HepG2 (cell line): ENCODE measurements around the gene NFS1. TPM values are rescaled to one million over a fixed set of nuclear protein-coding genes. Genes with fewer than 3 reads are reported as not detected.

ENCODE experiments used
- MEF2D ChIP-seq: sonication (generic); formaldehyde crosslinking; IDR thresholded peaks from 2 replicates; pipeline ENCODE4 v1.5.1; 2020; ENCODE audit warnings: mild to moderate bottlenecking, missing genetic modification reagents
- POLR2G ChIP-seq: fragments of 200-400 bp; formaldehyde crosslinking; IDR thresholded peaks from 2 replicates; pipeline ENCODE4 v1.6.1; 2018; ENCODE audit warnings: mild to moderate bottlenecking, low read depth, low read length, moderate library complexity
- PPARG ChIP-seq: conservative IDR thresholded peaks from 2 replicates; pipeline ENCODE4 v1.6.1; 2016; ENCODE audit warnings: missing biosample characterization, missing genetic modification reagents
- ZNF33A ChIP-seq: sonication (generic); formaldehyde crosslinking; IDR thresholded peaks from 2 replicates; pipeline ENCODE4 v1.5.1; 2020; ENCODE audit warnings: missing genetic modification reagents, mild to moderate bottlenecking, moderate library complexity, borderline replicate concordance
- ZNF367 ChIP-seq: sonication (generic); formaldehyde crosslinking; IDR thresholded peaks from 2 replicates; pipeline ENCODE4 v1.4.0; 2020; ENCODE audit warnings: missing genetic modification reagents, borderline replicate concordance
- ZNF431 ChIP-seq: sonication (generic); formaldehyde crosslinking; IDR thresholded peaks from 2 replicates; pipeline ENCODE4 v1.9.0; 2022; ENCODE audit warnings: missing genetic modification reagents, low read depth, mild to moderate bottlenecking, borderline replicate concordance
- ZNF446 ChIP-seq: sonication (generic); formaldehyde crosslinking; IDR thresholded peaks from 2 replicates; pipeline ENCODE4 v1.5.0; 2020; ENCODE audit warnings: mild to moderate bottlenecking, missing genetic modification reagents
- ZNF768 ChIP-seq: sonication (generic); formaldehyde crosslinking; IDR thresholded peaks from 2 replicates; pipeline ENCODE4 v1.4.0; 2020; ENCODE audit warnings: missing genetic modification reagents
- ZNF777 ChIP-seq: sonication (generic); formaldehyde crosslinking; IDR thresholded peaks from 2 replicates; pipeline ENCODE4 v1.4.0; 2020; ENCODE audit warnings: missing genetic modification reagents
- ZSCAN21 ChIP-seq: sonication (generic); formaldehyde crosslinking; IDR thresholded peaks from 2 replicates; pipeline ENCODE4 v1.8.0; 2022; ENCODE audit warnings: mild to moderate bottlenecking, missing genetic modification reagents, moderate library complexity, borderline replicate concordance
- polyA plus RNA-seq, 8 experiments: library from polyadenylated mRNA; depleted of rRNA in 3 of 8; stranded (reverse) in 7 of 8; unstranded in 1 of 8; fragments of >200 nt; fragmentation: Illumina TruSeq in 4 of 8; extraction: Trizol in 4 of 8; gene quantifications; 2 replicates each; pipeline versions ENCODE4 v1.2.1 to v1.2.3, GENCODE V29; 2011 to 2016; ENCODE audit warnings: low read depth in 4 of 8, missing spikeins in 1 of 8, mixed read lengths in 1 of 8; ENCODE audit not compliant: insufficient read depth in 1 of 8
- total RNA-seq, 5 experiments: library from RNA; depleted of rRNA; stranded (reverse); fragments of >200 nt; fragmentation: Illumina TruSeq; extraction: Trizol; gene quantifications; 2 replicates each; pipeline ENCODE4 v1.2.3, GENCODE V29; 2016; ENCODE audit warnings: low read depth in 1 of 5
- TF ChIP-seq, protein P1 (sequence below): sonication (generic); formaldehyde crosslinking; conservative IDR thresholded peaks from 2 replicates; pipeline ENCODE4 v1.5.0; 2020; ENCODE audit warnings: missing genetic modification reagents
- TF ChIP-seq, protein P2 (sequence below): sonication (generic); formaldehyde crosslinking; IDR thresholded peaks from 2 replicates; pipeline ENCODE4 v1.4.0; 2020; ENCODE audit warnings: mild to moderate bottlenecking, missing genetic modification reagents
- TF ChIP-seq, protein P3 (sequence below): sonication (generic); formaldehyde crosslinking; IDR thresholded peaks from 2 replicates; pipeline ENCODE4 v1.5.0; 2020; ENCODE audit warnings: mild to moderate bottlenecking, missing genetic modification reagents
- TF ChIP-seq, protein P4 (sequence below): sonication (generic); formaldehyde crosslinking; IDR thresholded peaks from 2 replicates; pipeline ENCODE4 v1.9.0; 2021; ENCODE audit warnings: missing genetic modification reagents, mild to moderate bottlenecking, borderline replicate concordance
- TF ChIP-seq, protein P5 (sequence below): sonication (generic); formaldehyde crosslinking; conservative IDR thresholded peaks from 2 replicates; pipeline ENCODE4 v1.4.0; 2020; ENCODE audit warnings: missing genetic modification reagents
- TF ChIP-seq, protein P6 (sequence below): fragments of 450-650 bp; IDR thresholded peaks from 2 replicates; pipeline ENCODE4 v1.6.1; 2017

Gene NFS1
- total and polyA plus RNA-seq, 2 of the 13 experiments (the other 11 are each of a cell fraction or from before 2014, with no cell fraction given) = 65.9 to 88.1 TPM

DNA sequence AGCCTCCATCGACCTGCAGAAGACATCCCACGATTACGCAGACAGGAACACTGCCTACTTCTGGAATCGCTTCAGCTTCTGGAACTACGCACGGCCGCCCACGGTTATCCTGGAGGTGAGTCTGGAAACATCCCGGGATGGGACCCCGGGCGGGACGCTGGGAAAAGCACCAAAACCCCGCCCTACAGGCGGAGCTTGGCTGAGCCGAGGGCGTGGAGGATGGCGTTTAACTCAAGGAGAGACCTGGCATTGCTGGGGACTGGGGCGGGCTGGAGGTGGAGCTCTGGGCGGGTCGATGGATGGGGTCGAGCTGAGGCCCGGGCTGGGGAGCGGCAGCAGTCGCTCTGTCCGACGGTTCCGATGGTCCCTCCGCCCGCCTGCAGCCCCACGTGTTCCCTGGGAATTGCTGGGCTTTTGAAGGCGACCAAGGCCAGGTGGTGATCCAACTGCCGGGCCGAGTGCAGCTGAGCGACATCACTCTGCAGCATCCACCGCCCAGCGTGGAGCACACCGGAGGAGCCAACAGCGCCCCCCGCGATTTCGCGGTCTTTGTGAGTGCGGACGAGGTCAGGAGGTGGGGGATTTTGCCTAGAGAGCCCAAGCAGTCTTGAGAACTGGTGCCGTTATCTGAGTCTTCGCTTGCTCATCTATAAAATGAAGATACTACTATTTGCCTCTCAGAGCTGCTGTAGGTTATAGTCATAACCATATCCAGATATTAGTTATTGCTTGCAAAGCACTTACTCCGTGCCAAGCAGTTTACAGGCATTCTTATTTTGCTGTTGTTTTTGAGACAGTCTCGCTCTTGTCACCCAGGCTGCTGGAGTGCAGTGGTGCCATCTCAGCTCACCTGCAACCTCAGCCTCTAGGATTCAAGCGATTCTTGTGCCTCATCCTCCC, 79.7 kb downstream of the NFS1 start (continued):
- peak; percentile 74; the same call in 1 of the 2 replicates for TF ChIP-seq ZNF446 (CRISPR knock-in tag)
- TF ChIP-seq, protein P1, sequence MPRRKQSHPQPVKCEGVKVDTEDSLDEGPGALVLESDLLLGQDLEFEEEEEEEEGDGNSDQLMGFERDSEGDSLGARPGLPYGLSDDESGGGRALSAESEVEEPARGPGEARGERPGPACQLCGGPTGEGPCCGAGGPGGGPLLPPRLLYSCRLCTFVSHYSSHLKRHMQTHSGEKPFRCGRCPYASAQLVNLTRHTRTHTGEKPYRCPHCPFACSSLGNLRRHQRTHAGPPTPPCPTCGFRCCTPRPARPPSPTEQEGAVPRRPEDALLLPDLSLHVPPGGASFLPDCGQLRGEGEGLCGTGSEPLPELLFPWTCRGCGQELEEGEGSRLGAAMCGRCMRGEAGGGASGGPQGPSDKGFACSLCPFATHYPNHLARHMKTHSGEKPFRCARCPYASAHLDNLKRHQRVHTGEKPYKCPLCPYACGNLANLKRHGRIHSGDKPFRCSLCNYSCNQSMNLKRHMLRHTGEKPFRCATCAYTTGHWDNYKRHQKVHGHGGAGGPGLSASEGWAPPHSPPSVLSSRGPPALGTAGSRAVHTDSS (CRISPR knock-in tag) = no peak
- TF ChIP-seq ZNF33A (CRISPR knock-in tag) = no peak
- TF ChIP-seq, protein P2, sequence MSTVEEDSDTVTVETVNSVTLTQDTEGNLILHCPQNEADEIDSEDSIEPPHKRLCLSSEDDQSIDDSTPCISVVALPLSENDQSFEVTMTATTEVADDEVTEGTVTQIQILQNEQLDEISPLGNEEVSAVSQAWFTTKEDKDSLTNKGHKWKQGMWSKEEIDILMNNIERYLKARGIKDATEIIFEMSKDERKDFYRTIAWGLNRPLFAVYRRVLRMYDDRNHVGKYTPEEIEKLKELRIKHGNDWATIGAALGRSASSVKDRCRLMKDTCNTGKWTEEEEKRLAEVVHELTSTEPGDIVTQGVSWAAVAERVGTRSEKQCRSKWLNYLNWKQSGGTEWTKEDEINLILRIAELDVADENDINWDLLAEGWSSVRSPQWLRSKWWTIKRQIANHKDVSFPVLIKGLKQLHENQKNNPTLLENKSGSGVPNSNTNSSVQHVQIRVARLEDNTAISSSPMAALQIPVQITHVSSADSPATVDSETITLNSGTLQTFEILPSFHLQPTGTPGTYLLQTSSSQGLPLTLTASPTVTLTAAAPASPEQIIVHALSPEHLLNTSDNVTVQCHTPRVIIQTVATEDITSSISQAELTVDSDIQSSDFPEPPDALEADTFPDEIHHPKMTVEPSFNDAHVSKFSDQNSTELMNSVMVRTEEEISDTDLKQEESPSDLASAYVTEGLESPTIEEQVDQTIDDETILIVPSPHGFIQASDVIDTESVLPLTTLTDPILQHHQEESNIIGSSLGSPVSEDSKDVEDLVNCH = no peak
- TF ChIP-seq ZNF768 (CRISPR knock-in tag) = peak; percentile 86
- TF ChIP-seq PPARG (CRISPR knock-in tag) = peak; percentile 58; the same call in 1 of the 2 replicates
- TF ChIP-seq, protein P3, sequence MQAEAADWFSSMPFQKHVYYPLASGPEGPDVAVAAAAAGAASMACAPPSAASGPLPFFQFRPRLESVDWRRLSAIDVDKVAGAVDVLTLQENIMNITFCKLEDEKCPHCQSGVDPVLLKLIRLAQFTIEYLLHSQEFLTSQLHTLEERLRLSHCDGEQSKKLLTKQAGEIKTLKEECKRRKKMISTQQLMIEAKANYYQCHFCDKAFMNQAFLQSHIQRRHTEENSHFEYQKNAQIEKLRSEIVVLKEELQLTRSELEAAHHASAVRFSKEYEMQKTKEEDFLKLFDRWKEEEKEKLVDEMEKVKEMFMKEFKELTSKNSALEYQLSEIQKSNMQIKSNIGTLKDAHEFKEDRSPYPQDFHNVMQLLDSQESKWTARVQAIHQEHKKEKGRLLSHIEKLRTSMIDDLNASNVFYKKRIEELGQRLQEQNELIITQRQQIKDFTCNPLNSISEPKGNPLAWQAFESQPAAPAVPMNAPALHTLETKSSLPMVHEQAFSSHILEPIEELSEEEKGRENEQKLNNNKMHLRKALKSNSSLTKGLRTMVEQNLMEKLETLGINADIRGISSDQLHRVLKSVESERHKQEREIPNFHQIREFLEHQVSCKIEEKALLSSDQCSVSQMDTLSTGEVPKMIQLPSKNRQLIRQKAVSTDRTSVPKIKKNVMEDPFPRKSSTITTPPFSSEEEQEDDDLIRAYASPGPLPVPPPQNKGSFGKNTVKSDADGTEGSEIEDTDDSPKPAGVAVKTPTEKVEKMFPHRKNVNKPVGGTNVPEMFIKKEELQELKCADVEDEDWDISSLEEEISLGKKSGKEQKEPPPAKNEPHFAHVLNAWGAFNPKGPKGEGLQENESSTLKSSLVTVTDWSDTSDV (CRISPR knock-in tag) = peak; percentile 98
- TF ChIP-seq ZNF431 (CRISPR knock-in tag) = peak; percentile 98
- TF ChIP-seq, protein P4, sequence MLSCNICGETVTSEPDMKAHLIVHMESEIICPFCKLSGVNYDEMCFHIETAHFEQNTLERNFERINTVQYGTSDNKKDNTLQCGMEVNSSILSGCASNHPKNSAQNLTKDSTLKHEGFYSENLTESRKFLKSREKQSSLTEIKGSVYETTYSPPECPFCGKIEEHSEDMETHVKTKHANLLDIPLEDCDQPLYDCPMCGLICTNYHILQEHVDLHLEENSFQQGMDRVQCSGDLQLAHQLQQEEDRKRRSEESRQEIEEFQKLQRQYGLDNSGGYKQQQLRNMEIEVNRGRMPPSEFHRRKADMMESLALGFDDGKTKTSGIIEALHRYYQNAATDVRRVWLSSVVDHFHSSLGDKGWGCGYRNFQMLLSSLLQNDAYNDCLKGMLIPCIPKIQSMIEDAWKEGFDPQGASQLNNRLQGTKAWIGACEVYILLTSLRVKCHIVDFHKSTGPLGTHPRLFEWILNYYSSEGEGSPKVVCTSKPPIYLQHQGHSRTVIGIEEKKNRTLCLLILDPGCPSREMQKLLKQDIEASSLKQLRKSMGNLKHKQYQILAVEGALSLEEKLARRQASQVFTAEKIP (CRISPR knock-in tag) = no peak
- TF ChIP-seq, protein P5, sequence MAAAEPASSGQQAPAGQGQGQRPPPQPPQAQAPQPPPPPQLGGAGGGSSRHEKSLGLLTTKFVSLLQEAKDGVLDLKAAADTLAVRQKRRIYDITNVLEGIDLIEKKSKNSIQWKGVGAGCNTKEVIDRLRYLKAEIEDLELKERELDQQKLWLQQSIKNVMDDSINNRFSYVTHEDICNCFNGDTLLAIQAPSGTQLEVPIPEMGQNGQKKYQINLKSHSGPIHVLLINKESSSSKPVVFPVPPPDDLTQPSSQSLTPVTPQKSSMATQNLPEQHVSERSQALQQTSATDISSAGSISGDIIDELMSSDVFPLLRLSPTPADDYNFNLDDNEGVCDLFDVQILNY (CRISPR knock-in tag) = peak; percentile 80; the same call in 1 of the 2 replicates
- TF ChIP-seq POLR2G = peak; percentile 78
- TF ChIP-seq ZSCAN21 = peak; percentile 83; the same call in 1 of the 2 replicates
- TF ChIP-seq, protein P6, sequence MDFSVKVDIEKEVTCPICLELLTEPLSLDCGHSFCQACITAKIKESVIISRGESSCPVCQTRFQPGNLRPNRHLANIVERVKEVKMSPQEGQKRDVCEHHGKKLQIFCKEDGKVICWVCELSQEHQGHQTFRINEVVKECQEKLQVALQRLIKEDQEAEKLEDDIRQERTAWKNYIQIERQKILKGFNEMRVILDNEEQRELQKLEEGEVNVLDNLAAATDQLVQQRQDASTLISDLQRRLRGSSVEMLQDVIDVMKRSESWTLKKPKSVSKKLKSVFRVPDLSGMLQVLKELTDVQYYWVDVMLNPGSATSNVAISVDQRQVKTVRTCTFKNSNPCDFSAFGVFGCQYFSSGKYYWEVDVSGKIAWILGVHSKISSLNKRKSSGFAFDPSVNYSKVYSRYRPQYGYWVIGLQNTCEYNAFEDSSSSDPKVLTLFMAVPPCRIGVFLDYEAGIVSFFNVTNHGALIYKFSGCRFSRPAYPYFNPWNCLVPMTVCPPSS = no peak
- peak; percentile 98 for TF ChIP-seq ZNF777 (CRISPR knock-in tag)
- 0 out of 2 replicates have a peak, but pooled peaks have one; percentile 61 for TF ChIP-seq ZNF367 (CRISPR knock-in tag)
- peak; percentile 87; the same call in 1 of the 2 replicates for TF ChIP-seq MEF2D (CRISPR knock-in tag)
